OCI-LY1 (cell line): ENCODE results near the gene GCDH.
A peak's percentile ranks its signal among the peaks of the same experiment; 100 is the strongest.

ENCODE experiments used
- H2AFZ ChIP-seq: fragments of 200-600 bp; sonication (generic), shearing (Covaris generic); 2 replicates; pipeline ENCODE4 v1.6.0; 2014; ENCODE audit warnings: antibody characterized with exemption, mild to moderate bottlenecking, low read length
- H3F3A ChIP-seq: fragments of 200-600 bp; sonication (generic), shearing (Covaris generic); 2 replicates; pipeline ENCODE4 v1.6.0; 2014; ENCODE audit warnings: mild to moderate bottlenecking, antibody characterized with exemption, low read length, moderate library complexity; ENCODE audit not compliant: insufficient read depth
- H3K27ac ChIP-seq: fragments of 200-600 bp; sonication (generic); 2 replicates; pipeline ENCODE4 v1.5.1; 2014; ENCODE audit warnings: low read length, mixed run types, mild to moderate bottlenecking, low read depth; ENCODE audit not compliant: poor library complexity, severe bottlenecking
- H3K27me3 ChIP-seq: fragments of 200-600 bp; sonication (generic); 2 replicates; pipeline ENCODE4 v1.6.0; 2014; ENCODE audit warnings: antibody characterized with exemption, mild to moderate bottlenecking, low read length, moderate library complexity; ENCODE audit not compliant: insufficient read depth
- H3K36me3 ChIP-seq: fragments of 200-600 bp; sonication (generic); 2 replicates; pipeline ENCODE4 v1.6.1; 2014; ENCODE audit warnings: mild to moderate bottlenecking, antibody characterized with exemption, low read length, moderate library complexity, mixed read lengths; ENCODE audit not compliant: insufficient read depth
- H3K4me1 ChIP-seq: fragments of 200-600 bp; sonication (generic); 2 replicates; pipeline ENCODE4 v1.5.1; 2014; ENCODE audit warnings: mild to moderate bottlenecking, low read length, moderate library complexity; ENCODE audit not compliant: insufficient read depth, severe bottlenecking
- H3K4me2 ChIP-seq: fragments of 200-600 bp; sonication (generic), shearing (Covaris generic); 2 replicates; pipeline ENCODE4 v1.6.1; 2014; ENCODE audit warnings: low read length
- H3K4me3 ChIP-seq: fragments of 200-600 bp; sonication (generic); 2 replicates; pipeline ENCODE4 v1.5.1; 2014; ENCODE audit warnings: low read length, low read depth, mild to moderate bottlenecking, mixed read lengths; ENCODE audit not compliant: poor library complexity, severe bottlenecking
- H3K79me2 ChIP-seq: fragments of 200-600 bp; shearing (Covaris generic); 2 replicates; pipeline ENCODE4 v1.6.1; 2016; ENCODE audit warnings: mixed run types, low read length, mixed read lengths; ENCODE audit not compliant: insufficient read depth
- H3K9ac ChIP-seq: fragments of 200-600 bp; sonication (generic), shearing (Covaris generic); 2 replicates; pipeline ENCODE4 v1.6.1; 2014; ENCODE audit warnings: mild to moderate bottlenecking, low read length, mixed read lengths
- H3K9me2 ChIP-seq: fragments of 200-600 bp; sonication (generic), shearing (Covaris generic); 2 replicates; pipeline ENCODE4 v1.6.1; 2014; ENCODE audit warnings: low read depth, mild to moderate bottlenecking, low read length, mixed read lengths
- H3K9me3 ChIP-seq: fragments of 200-600 bp; shearing (Covaris generic); 2 replicates; pipeline ENCODE4 v1.6.1; 2014; ENCODE audit warnings: low read length, mixed read lengths
- H4K20me1 ChIP-seq: fragments of 200-600 bp; sonication (generic), shearing (Covaris generic); 2 replicates; pipeline ENCODE4 v1.6.0; 2016; ENCODE audit warnings: mild to moderate bottlenecking, low read length; ENCODE audit not compliant: insufficient read depth
- CTCF ChIP-seq: fragments of 200-600 bp; sonication (generic), shearing (Covaris generic); IDR thresholded peaks from 2 replicates; pipeline ENCODE4 v1.5.1; 2017; ENCODE audit warnings: mild to moderate bottlenecking, antibody characterized with exemption, low read length, moderate library complexity, mixed read lengths
- EZH2 ChIP-seq: fragments of 200-600 bp; sonication (generic), shearing (Covaris generic); IDR thresholded peaks from 2 replicates; pipeline ENCODE4 v1.8.0; 2017; ENCODE audit warnings: borderline replicate concordance, mixed run types, mild to moderate bottlenecking, antibody characterized with exemption, low read length, moderate library complexity, mixed read lengths

Gene GCDH

DNA sequence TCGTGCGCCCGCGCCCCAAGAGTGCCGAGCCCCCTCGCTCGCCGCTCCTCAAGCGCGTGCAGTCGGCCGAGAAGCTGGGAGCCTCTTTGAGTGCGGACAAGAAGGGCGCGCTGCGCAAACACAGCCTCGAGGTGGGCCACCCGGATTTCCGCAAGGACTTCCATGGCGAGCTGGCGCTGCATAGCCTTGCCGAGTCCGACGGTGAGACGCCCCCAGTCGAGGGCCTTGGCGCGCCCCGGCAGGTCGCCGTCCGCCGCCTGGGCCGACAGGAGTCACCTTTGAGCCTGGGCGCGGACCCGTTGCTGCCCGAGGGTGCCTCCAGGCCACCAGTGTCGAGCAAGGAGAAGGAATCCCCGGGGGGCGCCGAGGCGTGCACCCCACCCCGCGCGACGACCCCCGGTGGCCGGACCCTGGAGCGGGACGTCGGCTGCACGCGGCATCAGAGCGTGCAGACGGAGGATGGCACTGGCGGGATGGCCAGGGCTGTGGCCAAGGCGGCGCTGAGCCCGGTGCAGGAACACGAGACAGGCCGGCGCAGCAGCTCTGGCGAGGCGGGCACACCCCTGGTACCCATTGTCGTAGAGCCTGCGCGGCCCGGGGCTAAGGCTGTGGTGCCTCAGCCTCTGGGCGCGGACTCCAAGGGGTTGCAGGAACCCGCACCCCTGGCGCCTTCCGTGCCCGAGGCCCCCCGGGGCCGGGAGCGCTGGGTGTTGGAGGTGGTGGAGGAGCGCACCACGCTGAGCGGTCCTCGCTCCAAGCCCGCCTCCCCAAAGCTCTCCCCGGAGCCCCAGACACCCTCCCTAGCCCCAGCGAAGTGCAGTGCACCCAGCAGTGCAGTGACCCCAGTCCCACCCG lies 16.8 kb upstream of the GCDH start:
- no peak overlapping the region for H3K27ac ChIP-seq
- TF ChIP-seq EZH2 (no peak), CTCF (no peak)

DNA sequence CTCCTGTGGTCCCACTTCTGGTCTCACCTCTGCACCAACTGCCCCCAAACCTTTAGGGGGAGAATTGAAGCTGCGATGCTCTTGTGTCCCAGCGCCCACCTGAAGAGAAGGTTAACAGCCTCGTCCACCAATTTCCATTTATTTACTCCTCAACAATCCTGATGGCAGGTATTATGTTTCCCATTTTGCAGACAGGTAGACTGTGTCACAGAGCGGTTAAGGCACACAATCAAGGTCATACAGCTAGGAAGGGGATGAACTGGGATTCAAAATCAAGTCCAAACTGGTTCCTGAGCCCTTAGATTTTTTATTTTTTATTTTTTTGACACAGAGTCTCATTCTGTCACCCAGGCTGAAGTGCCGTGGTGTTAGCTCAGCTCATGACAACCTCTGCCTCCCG lies 15.9 kb upstream of the GCDH start:
- no peak overlapping the region for H3K9ac ChIP-seq
- TF ChIP-seq EZH2 (no peak), CTCF (no peak)
- H3K79me2 ChIP-seq: no peaks in the 10 kb centered on the region
- H3K27me3 ChIP-seq: no peaks in the 10 kb centered on the region
- H3K4me2 ChIP-seq: no peak overlapping the region
- no peaks in the 10 kb centered on the region for H3F3A ChIP-seq
- peaks cover 42% of the 10 kb centered on the region for H3K36me3 ChIP-seq
- no peaks in the 10 kb centered on the region for H3K9me2 ChIP-seq
- peaks cover 5% of the 10 kb centered on the region for H3K4me1 ChIP-seq
- no peaks in the 10 kb centered on the region for H4K20me1 ChIP-seq
- H3K4me3 ChIP-seq: no peak overlapping the region
- no peak overlapping the region for H3K27ac ChIP-seq
- no peaks in the 10 kb centered on the region for H3K9me3 ChIP-seq
- H2AFZ ChIP-seq: no peak overlapping the region

More for the DNA sequence above, 16.8 kb upstream of the GCDH start:
- Histone ChIP-seq H3K36me3 (peaks cover 42% of the 10 kb centered on the region), H3K9me2 (no peaks in the 10 kb centered on the region), H3K4me3 (no peak overlapping the region), H3K9ac (no peak overlapping the region), H3K4me1 (no peaks in the 10 kb centered on the region), H2AFZ (no peak overlapping the region), H3F3A (no peaks in the 10 kb centered on the region), H3K9me3 (no peaks in the 10 kb centered on the region), H4K20me1 (no peaks in the 10 kb centered on the region), H3K27me3 (no peaks in the 10 kb centered on the region), H3K79me2 (no peaks in the 10 kb centered on the region), H3K4me2 (no peak overlapping the region)

DNA sequence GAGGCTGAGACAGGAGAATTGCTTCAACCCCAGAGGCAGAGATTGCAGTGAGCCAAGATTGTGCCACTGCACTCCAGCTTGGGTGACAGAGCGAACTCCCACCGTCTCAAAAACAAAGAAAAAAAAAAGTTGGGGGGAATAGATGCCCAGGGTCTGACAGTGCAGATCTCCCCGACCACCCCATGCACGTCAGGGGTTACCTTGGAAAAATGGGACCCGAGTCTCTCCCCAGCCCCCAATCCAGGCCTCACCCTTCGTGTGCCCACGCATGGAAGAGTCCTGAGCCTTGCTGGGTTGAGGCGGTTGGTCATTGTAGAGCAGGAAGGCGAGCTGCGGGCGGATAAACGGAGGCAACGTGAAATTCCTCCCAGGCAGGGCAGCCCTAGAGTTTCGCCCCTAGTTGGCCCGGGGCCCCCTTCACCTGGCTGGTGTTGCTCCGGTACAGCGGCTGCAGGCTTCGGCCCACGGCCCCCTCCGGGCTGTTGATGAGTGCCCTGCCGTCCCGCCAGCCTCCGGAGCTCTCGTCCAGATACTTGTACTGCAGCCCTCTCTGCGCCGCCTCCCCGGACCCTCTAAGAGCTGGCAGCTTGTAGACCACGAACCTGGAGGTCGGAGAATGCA lies 10.3 kb upstream of the GCDH start:
- peak overlapping the region; percentile 88 for H3K4me3 ChIP-seq
- peaks cover 7% of the 10 kb centered on the region; the same call in 1 of the 2 replicates for H3K9me3 ChIP-seq
- TF ChIP-seq EZH2 (no peak), CTCF (no peak)
- H2AFZ ChIP-seq: no peak overlapping the region
- H3K27me3 ChIP-seq: no peaks in the 10 kb centered on the region
- no peaks in the 10 kb centered on the region for H4K20me1 ChIP-seq
- H3K4me1 ChIP-seq: peaks cover 28% of the 10 kb centered on the region
- H3K79me2 ChIP-seq: no peaks in the 10 kb centered on the region
- peaks cover 16% of the 10 kb centered on the region for H3K36me3 ChIP-seq
- no peaks in the 10 kb centered on the region for H3K9me2 ChIP-seq
- H3K9ac ChIP-seq: peak overlapping the region; percentile 82
- peak overlapping the region; percentile 58 for H3K27ac ChIP-seq
- no peaks in the 10 kb centered on the region for H3F3A ChIP-seq
- peak overlapping the region; percentile 73 for H3K4me2 ChIP-seq
